Urothelium cell line (cell line): ENCODE results near the gene PPP4R3A.
"Not testable (repeated sequence)": the region's sequence is repeated elsewhere in the genome, so short reads cannot be mapped to it uniquely, and the experiment has no call there.

ENCODE experiments used
- DNase-seq: peaks from one replicate; pipeline ENCODE4 v3.0.0; 2011; ENCODE audit warnings: low spot score, mixed read lengths
- FAIRE-seq: peaks from 2 replicates; lab custom pipeline; 2011; peaks lifted over from hg19 to GRCh38; lab: Jason Lieb, UNC

The PPP4R3A gene

DNA sequence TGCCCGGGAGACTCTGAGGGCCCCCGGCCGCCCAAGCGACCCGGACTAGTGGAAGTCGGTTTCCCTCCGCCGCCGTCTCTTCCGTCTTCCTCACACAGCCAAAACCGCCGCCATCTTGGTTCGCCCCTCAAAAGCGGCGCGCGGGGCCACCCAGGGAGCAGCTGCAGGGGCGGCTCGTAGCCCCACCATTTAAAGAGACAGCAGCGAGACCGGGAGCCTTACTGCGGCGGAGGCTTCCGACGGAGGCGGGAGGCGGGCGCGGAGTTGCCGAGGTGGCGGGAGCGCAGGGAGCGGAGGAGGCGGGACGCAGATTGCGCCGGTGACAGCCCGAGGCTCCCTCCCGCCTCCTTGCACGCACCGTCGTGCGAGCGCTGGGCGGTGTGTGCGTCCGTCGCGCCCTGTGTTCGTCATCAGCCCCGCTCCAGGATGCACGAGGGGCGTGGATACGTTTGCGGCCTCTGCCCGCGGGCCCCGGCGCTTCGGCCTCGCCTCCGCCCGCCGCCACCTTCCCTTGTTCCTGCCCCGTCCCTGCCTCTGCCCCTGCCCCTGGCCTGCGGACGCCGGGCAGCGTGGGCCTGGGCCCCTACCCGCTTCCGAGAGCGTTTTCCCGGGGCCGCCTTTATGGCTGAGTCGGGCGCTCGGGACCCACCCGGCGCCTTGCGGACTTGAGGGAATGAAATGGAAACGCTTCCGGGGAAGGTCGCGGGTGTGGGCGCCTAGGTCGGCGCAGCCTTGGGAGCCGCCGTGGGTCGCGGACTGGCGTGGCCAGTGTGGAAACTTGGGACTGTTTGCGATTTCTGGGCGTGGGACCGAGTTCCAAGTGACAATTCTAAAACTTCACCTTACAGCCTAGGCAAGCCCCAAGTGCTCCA is at the start of gene PPP4R3A:
TSS of gene PPP4R3A (minus strand) at position 140 of the 872 bp plus-strand sequence. CDS start 663 bp downstream, outside the sequence.
- DNase-seq (peak; percentile 90), FAIRE-seq (peak; percentile 13)

DNA sequence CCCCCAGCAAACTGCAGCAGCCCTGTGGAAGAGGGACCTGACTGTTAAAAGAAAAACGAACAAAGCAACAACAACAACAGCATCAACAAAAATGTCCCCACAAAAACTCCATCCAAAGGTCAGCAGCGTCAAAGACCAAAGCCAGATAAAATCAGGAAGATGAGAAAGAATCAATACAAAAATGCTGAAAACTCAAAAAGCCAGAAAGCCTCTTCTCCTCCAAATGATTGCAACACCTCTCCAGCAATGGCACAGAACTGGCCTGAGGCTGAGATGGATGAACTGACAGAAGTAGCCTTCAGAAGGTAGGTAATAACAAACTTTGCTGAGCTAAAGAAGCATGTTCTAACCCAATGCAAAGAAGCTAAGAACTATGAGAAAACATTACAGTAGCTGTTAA is 45.4 kb upstream of the PPP4R3A start:
- no peak for FAIRE-seq
- DNase-seq = no peak

DNA sequence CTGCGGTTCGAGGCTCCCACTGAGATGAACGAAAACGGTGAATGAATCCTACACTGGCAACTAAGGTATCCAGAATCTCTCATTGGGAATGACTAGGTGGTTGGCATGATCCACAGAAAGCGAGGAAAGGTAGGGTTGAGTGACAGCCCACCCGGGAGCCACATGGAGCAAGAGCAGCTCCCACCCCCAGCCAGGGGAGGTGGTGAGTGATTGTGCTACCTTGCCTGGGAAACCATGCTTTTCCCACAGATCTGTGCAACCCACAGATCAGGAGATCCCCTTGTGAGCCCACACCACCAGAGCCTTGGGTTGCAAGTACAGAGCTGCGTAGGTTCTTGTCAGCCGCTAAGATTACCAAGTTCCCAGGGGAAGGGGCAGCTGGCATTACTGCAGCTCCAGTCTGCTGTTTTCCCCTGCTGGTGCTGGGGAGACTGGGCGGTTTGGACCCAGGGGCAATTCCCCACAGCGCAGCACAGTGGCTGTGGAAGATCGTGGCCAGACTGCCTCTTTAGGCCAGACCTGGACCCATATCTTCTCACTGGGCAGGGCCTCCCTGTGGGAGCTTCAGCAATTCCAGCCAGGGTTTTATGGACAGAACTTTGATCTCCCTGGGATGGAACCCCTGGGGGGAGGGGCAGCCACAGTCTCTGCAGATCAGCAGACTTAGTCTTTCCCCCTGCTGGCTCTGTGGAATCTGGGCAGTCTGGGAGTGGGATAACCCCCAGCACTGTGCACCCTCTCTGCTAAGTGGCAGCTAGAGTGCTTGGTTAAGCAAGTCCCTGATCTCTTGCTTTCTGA is 44.6 kb upstream of the PPP4R3A start:
- FAIRE-seq = no peak
- DNase-seq = no peak

DNA sequence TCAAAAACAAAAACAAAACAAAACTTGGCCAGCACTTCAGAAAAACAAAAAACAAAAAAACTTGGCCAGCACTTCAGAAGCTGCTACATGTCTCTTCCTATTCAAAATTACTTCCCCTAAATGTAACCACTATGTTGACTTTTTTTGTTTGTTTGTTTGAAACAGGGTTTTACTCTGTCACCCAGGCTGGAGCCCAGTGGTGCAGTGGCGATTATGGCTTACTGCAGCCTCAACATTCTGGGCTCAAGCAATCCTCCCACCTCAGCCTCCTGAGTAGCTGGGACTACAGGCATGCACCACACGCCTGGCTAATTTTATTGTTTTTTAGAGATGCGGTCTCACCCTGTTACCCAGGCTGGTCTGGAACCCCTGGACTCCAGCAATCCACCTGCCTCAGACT is 38.0 kb upstream of the PPP4R3A start:
- DNase-seq (no peak), FAIRE-seq (no peak)

DNA sequence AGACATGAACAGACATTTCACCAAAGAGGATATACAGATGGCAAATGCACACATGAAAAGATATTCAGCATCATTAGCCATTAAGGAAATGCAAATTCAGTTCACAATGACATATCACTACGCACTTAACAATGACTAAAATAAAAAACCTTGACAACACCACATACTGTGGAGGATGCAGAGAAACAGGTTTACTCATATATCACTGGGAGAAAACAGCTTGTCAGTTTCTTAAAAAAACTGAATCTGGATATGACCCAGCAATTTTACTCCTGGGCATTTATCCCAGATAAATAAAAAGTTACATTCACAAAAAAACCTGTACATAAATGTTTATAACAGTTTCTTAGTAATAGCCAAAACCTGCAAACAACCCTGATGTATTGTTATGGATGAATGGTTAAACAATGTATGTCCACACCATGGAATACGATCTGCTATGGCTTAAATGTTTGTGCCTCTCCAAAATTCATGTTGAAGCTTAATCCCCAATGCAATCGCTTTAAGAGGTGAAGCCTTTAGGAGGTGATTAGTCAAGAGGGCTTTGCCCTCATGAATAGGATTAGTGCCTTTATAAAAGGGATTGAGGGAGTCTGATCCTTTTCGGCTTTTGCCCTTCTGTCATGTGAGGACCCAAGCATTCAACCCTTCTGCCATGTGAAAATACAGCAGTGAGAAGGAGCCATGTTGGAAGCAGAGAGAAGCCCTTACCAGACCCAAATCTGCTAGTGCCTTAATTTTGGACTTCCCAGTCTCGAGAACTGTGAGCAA is 36.0 kb upstream of the PPP4R3A start:
- FAIRE-seq (no peak), DNase-seq (no peak)

DNA sequence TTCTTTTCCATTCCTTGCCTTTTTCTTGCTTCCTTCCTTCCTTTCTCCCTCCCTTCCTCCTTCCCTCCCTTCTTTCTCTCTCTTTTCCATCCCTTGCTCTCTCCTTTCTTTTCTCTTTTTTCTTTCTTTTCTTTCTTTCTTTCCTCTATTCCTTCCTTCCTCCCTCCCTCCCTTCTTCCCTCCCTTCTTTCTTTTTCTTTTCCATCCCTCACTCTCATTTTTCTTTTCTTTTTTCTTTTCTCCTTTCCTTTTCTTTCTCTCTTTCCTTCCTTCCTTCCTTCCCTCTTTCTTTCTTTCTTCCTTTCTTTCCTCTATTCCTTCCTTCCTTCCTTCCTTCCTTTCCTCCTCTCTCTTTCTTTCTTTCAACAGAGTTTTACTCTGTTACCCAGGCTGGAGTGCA is 35.1 kb upstream of the PPP4R3A start:
- FAIRE-seq (no peak), DNase-seq (no peak)

DNA sequence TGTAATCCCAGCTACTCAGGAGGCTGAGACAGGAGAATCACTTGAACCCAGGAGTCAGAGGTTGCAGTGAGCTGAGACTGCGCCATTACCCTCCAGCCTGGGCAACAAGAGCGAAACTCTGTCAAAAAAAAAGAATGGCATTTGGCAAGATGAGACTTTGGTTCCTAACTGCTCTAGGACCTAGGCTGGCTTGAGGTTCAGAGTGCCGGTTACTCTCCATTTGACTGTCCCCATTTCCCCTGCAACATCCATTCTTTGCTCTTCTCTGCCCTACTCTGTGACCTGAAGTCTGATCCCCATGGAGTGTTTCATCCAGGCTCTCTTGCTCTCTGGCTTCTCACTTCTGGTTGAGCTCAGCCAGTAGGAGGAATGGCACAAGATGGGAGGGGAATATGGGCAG is 26.2 kb upstream of the PPP4R3A start:
- DNase-seq = no peak
- FAIRE-seq = no peak

DNA sequence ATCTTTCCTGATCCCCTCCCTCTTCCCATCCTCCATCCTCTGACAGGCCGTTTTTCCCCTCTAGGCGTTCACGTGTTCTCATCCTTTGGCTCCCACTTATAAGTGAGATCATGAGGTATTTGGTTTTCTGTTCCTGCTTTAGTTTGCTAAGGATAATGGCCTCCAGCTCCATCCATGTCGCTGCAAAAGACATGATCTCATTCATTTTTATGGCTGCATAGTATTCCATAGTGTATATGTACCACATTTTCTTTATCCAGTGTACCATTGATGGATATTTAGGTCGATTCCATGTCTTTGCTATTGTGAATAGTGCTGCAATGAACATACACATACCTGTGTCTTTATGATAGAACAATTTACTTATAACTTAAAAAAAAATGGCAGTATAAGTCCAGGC is 23.9 kb upstream of the PPP4R3A start:
- FAIRE-seq = not testable (repeated sequence)

DNA sequence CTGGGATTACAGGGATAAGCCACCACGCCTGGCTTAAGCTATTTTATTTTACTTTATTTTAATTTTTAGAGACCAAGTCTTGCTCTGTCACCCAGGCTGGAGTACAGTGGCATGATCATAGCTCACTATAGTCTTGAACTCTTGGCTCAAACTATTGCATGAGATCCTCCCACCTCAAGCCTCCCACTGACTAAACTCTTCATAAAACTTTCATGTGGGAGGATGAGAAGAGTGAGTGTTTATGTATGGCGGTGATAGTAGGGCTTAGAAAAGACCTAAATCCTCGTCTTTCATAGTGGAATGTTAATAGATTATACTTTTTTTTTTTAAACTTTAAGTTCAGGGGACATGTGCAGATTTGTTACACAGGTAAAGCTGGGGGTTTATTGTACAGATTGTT is 23.5 kb upstream of the PPP4R3A start:
- FAIRE-seq = no peak
- DNase-seq = no peak

More for the DNA sequence above, 23.9 kb upstream of the PPP4R3A start:
- DNase-seq = not testable (repeated sequence)

DNA sequence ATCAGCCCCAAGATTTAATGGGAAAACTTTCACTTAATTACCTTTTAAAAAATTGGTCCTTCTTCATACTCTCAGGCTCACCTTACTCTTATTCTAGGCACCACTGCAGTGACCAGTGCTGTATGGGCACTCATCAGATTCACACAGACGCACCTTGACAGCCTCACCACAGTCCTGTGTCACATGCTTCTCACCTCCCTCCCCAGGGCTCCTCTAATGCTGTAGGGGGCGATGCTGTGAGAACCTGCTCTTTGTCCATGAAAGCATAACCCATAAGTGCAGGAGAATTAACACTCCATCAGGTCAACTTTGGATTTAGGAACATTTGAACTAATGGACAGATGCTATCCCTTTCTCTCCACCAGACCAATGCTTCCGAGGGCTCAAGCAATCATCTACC is 13.9 kb upstream of the PPP4R3A start:
- DNase-seq = no peak

DNA sequence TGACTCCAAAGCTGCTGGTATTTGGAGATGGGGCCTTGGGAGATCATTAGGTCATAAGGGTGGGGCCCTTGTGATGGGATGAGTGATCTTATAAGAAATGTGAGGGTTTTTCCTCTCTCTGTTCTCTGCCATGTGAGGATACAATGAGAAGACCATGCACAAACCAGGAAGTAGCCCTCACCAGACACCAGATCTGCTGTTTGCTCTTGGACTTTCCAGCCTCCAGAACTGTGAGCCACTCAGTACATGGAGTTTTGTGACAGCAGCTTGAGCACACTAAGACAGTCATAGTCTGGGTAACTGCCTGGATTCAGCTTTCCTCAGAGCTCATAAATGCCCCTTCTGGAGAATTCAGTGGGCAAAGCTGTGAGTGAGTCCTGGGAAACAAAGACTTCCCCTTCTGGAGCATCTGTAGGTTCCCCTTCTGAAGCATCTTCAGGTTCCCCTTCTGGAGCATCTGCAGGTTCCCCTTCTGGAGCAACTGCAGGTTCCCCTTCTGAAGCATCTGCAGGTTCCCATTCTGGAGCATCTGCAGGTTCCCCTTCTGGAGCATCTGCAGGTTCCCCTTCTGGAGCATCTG is 11.0 kb upstream of the PPP4R3A start:
- DNase-seq = no peak
- no peak for FAIRE-seq

More for the DNA sequence above, 13.9 kb upstream of the PPP4R3A start:
- FAIRE-seq = no peak

DNA sequence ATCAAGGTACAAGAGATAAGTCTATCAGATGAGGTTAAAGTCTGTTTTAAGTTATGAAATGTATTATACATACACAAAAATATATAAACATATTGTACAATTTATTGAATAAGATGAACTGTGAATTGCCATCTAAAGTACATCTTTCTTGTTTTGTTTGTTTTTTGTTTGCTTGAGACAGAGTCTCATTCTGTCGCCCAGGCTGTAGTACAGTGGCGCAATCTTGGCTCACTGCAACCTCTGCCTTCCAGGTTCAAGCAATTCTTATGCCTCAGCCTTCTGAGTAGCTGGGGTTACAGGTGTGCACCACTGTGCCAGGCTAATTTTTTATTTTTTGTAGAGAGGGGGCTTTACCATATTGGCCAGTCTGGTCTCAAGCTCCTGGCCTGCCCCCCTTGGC is 10.0 kb upstream of the PPP4R3A start:
- no peak for FAIRE-seq
- no peak for DNase-seq

DNA sequence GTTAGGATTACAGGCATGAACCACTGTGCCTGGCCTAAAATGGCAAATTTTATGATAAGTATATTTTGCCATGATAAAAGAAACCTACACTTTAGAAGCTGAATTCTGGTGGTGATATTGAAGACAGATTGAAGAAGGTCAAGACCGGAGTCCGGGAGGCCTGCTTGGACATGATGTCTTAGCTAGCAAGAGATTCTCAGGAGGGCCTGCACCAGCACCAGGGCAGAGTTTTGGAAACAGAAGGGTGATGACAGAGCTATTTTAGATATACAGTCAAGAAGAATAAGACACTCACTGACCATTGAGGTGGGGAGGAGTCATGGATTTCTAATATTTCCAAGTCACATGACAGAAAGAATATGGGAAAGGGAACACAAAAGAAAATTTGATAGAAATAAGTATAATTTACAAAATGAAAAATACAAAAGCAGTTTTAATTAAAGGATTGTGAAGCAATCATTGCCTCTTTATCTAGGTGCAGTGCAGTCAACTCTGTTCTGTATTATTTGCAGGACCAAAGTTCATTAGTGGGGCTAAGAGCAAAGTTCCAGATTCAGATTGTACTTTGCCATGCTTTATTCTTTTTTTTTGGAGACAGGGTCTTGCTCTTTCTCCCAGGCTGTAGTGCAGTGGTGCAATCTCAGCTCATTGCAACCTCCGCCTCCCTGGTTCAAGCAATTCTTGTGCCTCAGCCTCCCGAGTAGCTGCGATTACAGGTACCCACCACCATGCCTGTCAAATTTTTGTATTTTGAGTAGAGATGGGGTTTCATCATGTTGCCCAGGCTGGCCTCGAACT is 9.3 kb upstream of the PPP4R3A start:
- FAIRE-seq = no peak
- no peak for DNase-seq

DNA sequence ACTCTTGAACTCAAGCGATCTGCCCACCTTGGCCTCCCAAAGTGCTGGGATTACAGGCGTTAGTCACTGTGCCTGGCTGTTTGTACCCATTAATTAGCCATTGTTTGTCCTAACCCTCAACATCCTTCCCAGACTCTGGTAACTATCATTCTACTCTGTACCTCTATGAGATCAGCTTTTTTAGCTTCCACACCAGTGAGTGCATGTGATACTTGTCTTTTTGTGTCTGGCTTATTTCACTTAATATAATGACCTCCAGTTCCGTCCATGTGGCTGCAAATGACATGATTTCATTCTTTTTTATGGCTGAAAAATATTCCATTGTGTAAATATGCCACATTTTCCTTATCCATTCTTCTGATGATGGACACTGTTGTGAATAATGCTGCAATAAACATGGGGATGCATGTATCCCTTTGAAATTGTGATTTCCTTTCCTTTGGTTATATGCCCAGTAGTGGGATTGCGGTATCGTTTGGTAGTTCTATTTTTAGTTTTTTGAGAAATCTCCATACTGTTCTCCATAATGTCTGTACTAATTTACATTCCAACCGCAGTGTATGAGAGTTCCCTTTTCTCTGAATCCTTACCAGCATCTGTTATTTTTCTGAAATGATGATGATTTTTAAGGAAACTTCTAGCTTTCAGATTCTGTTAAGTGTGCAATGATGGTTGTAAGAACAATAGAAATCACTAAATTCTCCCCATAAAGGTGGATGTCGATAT is 6.7 kb upstream of the PPP4R3A start:
- no peak for FAIRE-seq

DNA sequence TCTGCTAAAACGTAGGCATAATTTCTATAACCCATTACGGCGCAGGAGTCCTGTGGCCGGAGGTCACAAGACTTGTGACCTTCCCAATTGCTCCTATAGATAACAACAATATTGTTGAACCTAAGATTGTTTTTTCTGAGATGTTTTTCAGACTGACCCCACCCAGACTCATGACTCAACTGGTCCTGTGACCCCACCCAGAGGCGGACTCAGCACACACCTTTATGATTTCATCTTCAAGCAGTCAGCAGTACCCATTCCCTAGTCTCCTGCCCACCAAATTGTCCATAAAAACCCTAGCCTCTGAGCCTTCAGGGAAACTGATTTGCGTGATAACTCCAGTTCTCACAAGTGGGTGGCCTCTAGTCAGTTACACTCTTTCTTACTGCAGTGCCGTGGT is 5.9 kb upstream of the PPP4R3A start:
- no peak for DNase-seq
- FAIRE-seq = no peak

More for the DNA sequence above, 6.7 kb upstream of the PPP4R3A start:
- no peak for DNase-seq

DNA sequence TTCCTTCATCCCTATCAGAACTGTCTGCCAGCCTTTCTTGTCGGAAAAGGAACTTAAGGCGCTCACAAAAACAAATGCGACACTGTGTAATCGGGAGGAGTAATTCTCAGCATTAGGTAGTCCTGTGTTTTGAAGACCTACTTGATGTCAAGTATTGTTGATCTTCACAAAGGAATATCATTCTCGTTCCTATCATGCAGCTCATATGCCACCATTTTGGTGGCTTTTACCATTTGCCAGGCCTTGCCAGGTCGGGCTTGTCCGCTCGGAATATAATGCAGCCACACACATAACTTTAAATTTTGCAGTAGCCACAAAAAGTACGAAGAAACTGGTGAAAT is 903 bp upstream of the PPP4R3A start:
- DNase-seq (peak; percentile 3), FAIRE-seq (no peak)

DNA sequence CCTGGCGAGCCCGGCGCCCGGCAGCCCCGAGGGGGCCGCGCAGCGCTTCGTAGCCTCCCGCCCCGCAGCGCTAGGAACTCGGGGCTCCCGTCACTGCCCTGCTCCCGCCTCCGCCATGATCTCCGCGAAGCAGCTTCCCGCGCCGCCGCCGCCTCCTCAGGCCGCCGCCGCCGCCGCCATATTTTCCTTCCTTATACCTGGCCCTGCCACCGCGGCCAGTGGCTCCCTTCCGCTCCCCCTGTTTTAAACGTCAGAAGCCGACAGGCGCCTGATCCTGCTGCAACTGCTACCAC is 286 bp downstream of the PPP4R3A start:
- no peak for FAIRE-seq
- no peak for DNase-seq

DNA sequence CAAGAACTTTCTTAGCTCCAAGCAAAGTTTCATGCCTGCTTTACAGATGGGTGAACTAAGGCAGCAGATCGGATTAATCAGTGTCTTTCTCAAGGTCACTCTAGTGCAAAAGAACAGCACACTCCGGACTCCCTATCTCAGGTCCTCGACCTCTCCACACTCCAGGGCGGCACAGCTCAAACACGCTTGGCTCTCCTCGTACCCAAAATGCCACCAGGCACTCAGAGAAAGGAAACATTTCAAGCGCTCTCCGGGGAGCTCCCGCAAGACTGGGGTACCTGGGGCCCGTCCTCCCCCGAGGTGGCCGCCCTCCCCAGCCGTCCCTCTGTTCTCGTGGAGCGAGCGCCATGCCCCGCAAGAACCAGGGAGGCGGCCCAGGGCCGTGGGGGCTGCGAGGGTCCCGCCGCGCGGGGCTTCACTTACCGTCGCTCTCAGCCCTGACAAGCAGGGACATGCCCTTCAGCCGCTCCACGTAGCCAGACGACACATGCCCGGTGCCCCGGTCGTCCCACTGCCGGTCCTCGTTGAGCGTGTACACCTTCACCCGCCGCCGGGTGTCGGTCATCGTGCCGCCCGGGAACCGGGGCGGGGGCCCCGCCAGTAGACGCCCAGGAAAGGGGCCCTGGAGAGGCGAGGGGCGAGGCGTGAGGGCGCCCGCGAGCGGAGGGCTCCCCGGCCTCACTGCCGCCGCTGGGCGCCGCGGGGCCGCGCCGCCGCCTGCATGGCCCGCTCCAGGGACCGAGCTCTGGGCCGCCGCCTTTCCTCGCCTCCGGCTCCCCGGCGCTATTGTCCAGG is 830 bp downstream of the PPP4R3A start:
- DNase-seq (peak; percentile 11), FAIRE-seq (no peak)

DNA sequence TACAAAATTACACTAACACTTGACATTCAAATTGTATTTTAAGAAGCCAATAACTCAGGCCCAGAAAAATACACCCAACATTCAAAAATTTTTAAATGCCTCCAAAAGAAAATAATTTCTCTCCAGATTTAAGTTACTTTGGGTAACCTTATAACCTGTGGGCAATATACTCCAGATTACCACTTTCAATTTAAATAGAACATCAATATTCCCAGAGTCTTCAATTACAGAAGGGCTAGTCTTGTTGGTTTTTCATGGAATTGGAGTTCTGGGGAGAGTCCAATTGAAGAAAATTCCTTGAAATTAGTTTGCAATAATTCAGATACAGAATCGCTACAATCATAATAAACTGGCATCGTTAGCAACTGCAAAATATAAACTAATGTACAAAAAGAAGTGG is 2.0 kb downstream of the PPP4R3A start:
- FAIRE-seq = no peak
- no peak for DNase-seq
